GOT3 (cell line): ENCODE results near the gene SLC1A3.
A peak's percentile ranks its signal among the peaks of the same experiment; 100 is the strongest.

Experiments used
- DNase-seq: peaks from one replicate; lab custom pipeline; 2025; ENCODE audit warnings: mixed read lengths; lab: John Stamatoyannopoulos, UW

The SLC1A3 gene

DNA sequence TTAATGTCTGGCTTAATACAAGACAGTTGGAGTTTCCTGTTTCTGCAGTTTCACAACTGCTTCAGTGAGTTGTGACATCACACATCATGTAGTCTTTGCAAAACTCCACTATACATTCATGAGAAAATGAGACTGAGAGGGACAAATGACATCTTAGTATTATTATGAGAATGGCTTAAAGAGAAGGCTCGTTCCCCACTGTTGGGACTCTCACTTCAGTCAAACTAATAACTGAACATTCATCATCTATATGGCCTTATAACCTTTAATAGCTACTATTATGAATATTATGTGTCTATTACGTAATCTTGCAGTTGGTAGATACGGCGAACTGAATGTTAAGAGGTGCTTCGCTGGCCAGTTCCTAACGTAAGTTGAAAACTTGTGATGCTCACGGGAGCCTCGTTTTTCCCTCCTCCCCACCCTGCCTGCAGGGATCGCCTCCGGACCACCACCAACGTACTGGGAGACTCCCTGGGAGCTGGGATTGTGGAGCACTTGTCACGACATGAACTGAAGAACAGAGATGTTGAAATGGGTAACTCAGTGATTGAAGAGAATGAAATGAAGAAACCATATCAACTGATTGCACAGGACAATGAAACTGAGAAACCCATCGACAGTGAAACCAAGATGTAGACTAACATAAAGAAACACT, 79.4 kb downstream of the SLC1A3 start:
- DNase-seq: no peak

DNA sequence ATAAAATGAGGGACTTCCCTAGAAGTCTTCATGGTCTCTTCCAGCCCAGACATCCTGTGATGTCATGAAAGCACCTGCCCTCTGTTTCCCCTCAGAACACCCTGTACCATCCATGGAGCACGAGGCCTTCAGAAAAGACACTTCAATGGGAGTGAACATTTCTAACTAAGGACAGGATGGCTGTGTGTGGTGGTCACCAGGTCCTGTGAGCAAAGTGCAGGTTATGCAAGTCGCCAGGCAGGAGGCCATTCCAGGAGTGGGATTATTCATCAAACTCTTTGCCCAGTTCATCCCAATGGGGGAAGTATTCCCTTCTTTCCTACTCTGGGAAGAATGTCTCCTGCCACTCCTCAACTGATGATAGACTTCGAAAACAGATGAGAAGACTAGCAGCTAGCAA, 80.5 kb downstream of the SLC1A3 start:
- no peak for DNase-seq

DNA sequence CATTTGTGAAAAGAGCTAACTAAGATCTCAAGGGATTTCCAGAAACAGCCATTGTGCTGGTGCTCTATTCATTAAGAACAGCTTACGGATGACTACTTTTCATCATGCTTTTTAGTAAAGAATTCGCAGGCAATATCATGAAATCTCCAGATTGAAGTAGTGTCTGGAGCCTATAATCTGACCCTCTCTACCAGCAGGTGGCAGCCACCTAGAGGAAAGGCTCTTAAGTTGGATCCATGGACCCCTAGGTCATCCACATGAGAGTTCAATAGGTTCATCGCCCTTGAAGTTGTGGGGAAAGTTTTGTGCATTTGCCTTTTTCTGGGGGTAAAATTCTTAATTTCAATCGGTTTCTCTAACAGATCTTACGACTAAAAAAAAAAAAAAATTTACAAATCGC, 82.3 kb downstream of the SLC1A3 start:
- DNase-seq: no peak

DNA sequence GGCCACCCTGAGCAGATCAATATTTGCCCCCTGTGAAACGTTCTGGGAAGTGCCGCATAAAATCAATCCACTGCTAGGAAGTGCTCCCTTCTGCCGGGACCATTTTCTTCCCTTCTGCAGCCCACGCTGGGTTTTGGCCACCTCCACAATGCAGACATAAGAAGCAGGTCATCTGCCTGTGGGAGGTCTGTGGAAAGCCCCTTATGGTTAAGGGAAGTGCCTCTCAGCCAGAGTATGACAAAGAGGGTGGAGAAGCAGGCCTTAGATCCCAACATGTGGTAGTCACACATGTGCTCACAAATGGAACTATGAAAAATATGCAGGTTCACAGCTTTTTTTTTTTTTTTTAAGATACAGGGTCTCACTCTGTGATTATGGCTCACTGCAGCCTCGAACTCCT, 82.8 kb downstream of the SLC1A3 start:
- no peak for DNase-seq

DNA sequence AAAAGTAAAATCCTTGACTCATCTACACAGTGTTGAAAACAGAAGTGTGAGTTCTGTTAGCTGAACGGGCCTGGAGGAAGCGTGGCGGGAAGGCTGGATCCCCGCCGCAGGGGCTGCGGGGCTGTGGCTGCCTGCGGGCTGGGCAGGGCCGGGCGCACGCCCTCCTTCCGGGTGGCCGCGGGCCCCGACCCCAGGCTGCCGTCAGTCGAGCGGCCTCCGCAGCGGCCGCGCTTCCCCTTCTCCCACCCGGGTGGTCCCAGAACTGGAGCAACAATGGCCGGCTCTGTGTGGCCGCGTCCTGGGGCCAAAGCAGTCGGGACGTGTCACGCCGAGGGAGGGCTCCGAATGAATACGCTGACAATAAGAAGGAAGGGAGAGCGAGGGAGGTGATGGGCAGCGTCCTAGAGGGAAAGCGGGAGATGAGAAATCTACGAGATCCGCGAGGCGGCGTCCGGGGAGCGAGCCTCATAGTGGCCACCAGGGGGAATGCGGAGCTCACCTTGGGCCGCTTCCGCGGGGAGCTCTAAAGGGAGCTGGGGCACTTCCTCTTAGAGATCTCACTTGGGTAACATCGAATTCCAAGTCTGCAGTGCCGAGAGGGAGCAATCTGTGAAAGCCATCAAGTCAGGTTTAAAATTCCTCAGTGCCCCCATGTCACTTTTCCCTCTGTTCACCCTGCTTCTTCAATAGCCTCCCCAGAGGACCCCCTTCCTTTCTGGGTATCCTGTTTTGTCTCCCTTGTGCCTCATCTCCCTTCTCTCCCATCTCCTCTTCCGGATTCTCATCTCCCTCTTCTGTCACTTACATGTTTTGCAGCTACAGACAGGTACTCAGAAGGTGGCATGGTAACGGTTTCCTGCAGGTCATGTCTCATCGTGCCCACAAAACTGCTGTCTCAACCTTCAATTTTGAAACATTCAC, 83.9 kb downstream of the SLC1A3 start:
- DNase-seq: no peak

DNA sequence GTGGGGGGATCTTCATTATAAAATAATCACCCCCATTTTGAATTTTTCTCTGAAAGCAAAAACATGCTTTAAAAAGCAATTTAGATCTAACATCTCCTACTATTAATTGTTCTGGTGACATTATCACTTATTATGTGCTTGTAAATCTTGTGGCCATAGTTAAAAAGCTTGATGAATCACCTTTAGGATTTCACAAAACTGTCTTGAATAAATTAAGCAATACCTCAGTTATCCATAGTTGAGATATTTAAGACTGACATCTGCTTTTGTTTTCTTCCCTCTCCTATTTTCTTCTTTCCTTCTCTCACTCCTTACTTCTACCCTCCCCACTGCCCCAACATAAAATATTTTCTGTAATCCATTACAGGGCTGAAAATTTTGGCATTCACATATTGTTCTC, 84.8 kb downstream of the SLC1A3 start:
- DNase-seq: no peak

DNA sequence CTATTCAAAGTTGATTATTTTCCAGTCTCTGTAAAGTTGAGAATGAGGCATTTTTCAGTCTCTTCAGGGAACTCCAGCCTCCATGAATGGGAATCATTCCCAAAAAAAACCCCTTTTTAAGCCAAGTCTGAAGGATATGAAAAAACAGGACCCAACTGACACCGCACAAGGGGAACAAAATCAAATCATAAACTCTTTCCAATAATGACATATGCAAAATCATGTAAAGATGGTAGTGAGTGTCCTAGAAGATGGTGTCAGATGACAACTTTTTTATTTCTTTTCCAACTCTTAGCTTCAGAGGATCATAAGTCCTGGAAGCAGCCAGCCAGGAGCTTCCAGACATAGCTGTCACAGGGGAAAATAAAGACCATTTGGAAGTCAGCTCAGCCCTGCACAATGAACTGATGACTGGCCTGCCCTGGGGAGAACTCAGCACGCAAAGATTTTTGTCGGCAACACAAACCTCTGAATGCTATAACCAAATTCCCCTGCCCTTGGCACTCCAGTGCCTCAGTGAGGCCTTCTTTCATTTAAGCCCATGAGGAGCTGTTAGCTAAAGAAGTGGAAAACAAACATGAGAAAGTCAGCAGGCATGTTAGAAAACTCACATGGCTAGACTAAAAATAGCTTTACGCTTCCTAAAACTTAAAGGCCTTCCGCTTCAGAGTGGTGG, 85.4 kb downstream of the SLC1A3 start:
- DNase-seq: no peak

DNA sequence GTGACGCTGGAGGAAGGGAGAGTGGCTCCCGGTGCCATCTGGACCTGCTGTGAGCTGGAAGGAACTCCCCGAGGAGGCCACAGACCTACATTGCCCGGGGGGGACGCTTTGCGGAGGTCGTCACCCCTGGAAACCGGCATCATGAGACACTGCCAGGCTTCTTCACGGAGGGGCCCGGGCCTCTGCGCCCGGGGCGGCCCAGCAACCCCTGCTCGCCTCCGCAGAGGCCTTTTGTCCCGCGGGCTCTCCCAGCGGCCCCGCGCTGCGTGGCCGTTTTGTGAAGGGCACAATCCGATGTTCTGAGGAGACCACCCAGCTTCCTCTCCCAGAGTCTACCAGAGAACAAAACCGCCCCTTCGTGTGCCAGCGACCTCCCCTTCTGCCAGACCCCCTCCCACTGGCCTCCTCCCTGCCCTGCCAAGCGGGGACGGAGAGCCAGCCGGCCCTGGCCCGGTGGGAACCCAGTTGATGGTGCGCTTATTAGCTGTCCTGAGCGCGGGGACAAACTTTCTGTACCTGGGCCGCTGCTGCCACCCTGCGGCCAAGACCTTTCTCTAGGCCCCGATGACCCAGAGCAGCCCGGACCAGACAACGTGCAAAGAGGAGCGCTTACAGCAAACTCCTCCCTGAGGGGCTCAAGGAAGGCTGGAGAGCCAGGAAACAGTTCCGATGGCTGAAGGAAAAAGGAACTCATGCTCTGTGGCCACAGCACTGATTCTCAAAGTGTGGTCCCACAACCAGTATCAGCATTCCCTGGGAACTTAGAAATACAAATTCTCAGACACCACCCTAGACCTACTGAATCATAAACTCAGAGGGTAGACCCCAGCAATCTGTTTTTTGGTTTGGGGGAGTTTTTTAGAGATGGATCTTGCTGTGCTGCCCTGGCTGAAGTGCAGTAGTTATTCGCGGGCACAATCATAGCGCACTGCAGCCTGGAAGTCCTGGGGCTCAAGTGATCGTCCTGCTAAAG, 86.7 kb downstream of the SLC1A3 start:
- peak; percentile 37 for DNase-seq

DNA sequence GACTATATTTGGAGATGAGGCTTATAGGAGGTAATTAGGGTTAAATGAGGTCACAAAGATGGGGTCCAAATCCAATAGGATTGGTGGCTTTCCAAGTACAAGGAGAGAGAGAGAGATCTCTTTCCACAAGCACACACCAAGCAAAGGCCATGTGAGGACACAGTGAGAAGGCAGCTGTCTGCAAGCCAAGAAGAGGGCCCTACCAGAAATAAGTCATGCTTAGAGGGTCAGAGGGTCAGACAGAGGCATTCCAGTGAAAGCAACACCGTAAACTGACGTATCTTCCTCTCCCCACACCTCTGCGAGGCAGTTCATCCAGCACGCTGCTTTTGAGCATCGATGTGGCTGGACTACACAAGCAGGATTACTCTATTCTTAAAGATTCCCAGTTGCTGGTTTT, 87.9 kb downstream of the SLC1A3 start:
- no peak for DNase-seq

DNA sequence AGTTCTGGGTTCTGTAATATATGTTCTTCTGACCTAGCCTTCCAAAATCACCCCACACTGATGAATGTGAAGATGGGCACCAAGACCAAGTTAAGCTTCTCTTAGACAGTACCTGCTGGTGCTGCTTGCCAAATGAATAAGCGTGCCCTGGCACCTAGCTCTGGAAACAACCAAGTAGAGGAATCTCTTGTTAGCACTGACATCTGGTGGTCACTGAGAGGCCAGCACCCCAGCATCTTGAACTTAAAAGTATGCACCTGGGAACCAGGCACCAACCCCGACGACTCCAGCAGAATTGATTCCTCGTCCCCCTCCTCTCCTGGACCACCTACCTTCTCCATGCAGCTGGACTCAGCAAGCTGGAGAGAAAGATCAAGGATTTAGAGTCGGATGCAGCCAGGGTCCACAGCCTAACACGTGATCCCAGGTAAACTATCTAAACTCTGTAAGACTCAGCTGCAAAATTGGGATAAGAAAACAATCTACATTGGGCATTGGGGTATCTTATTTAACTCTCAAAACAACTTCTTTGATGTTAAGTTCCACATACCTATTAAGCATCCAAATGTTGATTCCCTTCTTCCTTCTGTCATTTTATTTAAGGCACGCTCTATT, 89.8 kb downstream of the SLC1A3 start:
- DNase-seq: no peak

DNA sequence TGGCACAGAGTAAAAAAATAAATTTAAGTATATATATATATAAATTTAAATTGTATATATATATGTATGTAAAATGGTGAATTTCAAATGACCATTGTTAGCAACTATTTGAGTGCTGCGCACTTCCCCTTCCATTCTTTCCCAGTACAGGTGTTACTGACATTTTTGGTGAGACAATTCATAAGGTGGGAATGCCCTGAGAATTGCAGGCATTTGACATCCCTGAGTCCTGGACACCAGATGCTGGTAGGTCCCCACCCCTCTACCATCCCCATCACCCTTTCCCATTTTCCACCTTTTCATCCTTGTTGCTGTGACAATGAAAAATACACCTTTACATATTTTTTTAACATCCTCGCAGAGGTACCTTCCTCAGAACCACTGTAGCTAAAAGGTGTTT, 91.6 kb downstream of the SLC1A3 start:
- no peak for DNase-seq

DNA sequence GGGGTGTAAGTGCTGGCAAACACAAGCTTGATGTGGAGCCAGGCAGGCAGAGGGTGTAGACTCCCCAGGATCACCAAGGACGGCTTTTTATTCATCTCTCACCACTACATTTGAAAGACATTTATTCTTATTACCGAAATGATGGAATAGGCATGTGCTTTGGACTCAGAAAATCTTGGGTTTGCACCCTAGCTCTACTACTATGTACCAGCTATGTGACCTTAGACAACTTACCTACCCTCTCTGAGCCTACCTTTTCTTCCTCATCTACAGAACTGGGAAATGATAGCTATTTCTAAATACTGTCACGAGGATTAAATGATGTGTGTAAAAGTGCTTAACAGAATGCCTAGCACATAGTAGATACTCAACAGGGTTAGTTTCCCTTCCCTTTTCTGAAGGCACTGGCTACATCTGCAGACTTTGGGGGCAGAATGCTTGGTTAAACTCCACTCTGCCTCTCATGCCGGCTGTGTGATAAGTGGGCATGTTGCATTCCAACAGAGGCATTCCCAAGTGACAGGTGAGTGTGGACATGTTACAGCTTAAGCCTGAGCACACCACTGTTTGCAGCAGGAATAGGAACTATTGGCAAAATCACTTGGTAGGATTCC, 94.8 kb downstream of the SLC1A3 start:
- DNase-seq: no peak

DNA sequence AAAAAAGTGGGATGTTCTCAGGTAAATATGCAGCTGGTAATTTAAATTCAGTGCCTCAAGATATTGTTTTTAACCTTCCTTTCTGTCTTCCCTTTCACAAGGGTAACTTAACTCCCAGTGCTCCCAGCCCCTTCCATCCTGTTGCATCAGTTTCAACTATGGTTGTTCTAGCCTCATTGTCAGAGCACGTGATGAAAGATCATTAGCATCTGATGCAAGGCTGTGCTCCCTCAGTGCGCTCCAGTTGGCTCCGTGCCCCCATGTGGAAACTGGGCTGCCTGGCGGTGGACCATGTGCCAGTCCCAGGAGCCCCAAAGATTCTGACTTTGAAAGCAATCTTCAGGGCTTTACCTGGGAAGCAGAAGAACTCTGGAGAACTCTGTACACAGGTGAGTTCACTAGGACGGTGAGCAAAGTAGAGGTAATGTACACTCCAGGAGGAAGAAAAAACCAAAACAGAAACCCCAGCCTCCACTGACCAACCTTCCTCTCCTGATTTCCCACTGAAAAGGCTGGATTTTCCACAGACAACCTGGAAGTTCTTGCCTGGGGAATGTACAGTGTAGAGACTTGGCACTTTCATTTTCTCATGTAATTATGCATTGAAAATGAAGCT, 96.9 kb downstream of the SLC1A3 start:
- no peak for DNase-seq

DNA sequence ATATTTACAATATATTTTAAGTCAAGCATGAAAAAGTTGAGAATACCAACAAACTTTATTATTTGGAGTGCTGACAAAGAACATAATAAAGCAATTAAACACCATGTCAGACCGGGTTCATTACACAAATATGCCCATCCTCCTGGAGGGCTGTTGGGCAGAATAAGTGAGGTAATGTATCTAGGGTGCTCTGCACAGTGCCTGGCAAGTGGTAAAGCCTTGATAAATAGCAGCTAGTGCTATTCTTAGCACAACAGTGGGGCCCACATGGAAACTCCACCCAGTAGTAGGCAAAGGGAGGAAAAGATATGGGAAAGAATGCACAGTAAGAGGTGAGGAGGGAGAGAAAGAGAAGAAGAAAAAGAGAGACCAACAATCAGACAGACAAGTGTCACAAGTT, 97.7 kb downstream of the SLC1A3 start:
- DNase-seq: no peak

DNA sequence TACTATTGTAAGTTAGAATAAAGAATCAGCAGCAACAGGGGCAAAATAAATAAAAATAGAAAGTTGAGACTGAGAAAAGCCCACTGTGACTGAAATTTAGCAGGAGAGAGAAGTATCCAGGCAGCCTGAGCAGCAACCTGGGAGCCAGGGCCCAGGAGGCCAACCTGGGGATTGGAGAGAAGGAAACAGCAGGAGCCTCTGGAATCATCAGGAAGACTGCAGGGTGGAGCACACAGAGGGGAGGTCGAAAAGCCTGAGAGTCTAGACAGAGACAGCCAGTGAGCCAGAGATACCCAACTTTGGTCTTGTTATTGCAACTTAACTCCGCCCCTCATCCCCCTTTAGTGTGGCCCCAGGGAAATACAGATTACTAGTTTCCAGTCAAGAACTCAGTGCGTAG, 98.6 kb downstream of the SLC1A3 start:
- DNase-seq: no peak

DNA sequence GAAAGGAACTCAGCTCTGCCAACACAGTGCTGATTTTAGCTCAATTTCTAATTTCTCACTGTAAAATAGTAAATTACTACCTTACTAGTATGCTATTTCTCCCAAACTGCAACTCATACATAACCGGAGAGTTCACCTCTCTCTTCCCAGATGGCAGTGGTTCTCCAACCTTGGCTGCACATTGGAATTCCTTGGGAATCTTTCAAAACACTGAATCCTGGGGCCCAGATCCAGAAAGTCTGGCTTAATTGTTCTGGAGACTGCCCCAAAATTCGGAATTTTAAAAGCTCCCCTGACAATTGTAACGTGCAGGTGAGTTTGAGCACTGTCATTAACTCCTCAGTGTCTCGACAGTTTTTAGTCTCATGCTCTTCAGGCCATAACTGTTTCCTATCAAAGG, 100.3 kb downstream of the SLC1A3 start:
- DNase-seq: no peak

DNA sequence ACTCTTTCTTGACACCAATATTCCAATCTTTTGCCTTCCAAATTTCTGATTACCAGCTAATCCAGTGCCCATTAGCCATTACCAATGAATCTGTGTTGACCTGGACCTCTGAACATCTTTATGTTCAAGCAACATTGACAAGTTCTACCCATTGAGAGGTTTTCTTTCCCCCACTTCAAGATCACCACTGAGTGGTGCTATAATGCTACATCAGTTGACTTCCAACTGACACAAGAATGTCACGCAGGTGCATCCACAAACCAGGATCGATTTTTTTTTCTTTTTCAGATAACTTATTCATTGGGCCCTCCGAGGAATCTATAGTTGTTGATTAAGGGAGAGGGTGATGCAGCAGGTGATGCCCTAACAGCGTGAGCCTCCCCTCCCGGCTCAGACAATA, 102.6 kb downstream of the SLC1A3 start:
- DNase-seq: no peak

DNA sequence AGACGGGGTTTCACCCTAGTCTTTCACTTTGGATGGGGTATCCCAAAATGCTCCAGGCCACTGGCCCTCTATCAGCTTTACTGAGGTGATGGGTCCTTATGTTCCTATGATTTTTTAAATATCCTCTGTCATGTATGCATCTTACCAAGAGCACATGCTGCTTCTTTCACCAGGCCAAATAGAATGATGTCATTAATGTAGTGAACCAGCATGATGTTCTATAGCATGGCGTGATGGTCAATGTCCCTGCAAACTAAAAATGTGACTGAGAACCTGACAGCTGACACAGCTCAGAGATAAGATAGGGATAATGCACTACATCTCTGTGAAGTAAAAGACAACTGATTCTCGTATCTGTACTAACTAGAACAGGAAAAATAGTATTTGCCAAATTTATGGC, 103.6 kb downstream of the SLC1A3 start:
- DNase-seq: no peak

DNA sequence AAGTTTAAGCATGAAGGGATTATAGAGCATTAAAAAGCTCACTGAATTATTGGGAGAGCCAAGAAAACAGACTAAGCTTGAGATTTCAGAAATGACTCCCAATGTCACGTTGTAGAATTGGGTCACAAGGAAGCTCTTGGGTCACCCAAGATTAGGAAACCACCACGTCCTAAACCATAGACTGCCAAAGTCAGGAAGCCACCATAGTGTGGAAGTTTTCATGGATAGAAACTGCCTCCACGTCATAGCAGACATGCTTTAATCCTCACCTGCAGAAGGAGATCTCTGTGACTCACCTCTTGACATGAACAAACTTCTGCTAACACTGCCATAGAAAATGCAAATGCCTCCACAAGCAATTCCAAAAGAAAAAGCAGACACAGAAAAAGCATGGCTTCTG, 106.3 kb downstream of the SLC1A3 start:
- no peak for DNase-seq

DNA sequence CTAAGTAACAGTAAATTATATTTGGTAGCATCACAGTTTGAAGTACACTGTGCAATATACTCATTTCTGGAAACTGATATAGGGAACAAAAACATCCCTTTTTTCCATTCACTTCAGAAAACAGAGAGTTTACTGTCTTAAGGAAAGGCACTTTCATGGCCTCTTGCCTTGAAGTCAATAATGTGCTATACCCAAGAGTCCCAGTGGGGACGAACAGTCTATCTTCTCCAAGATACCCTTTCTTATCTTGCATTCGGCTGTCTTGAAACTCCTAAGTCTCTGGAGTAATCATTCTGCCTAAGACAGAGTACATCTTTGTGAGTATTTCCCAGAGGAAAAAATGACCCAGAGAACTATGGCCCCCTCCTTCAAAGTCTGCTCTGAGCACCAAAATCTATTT, 107.1 kb downstream of the SLC1A3 start:
- DNase-seq: no peak
